GM12878 (cell line): ENCODE results near the gene RGP1. TPM values are rescaled to one million over a fixed set of nuclear protein-coding genes. Genes with fewer than 3 reads are reported as not detected.

Experiments used
- ATAC-seq: fragments of 200-7000 bp; cut with Tn5 transposase; 3 replicates; pipeline ENCODE4 v1.9.1; 2020; ENCODE audit warnings: mild to moderate bottlenecking, moderate library complexity
- BruUV-seq: library from RNA; stranded (reverse); fragments of 400-500 nt; replicated peaks from 2 replicates; lab custom pipeline; 2021; lab: Mats Ljungman, UMichigan
- CTCF ChIA-PET: fragments of 300-600 bp; sonication (Branson Sonifier 250); formaldehyde crosslinking; extraction: SDS; loops from one replicate; lab custom pipeline; 2021; ENCODE audit warnings: inconsistent platforms; lab: Yijun Ruan, JAX
- POLR2A ChIA-PET: fragments of 350-600 bp; formaldehyde crosslinking; extraction: SDS; loops from one replicate; lab custom pipeline; 2021; ENCODE audit warnings: inconsistent platforms; lab: Charles Lee
- RAD21 ChIA-PET: fragments of 300-600 bp; sonication (Branson Sonifier 250); formaldehyde crosslinking; loops from one replicate; lab custom pipeline; 2023; ENCODE audit warnings: antibody characterized with exemption; ENCODE audit not compliant: unreplicated experiment; lab: Charles Lee
- SMC1A ChIA-PET: fragments of 300-600 bp; sonication (Branson Sonifier 250); formaldehyde crosslinking; loops from one replicate; lab custom pipeline; 2023; ENCODE audit not compliant: unreplicated experiment, uncharacterized antibody; lab: Charles Lee
- DNase-seq: peaks from one replicate; pipeline ENCODE4 v3.0.0-alpha.2; 2011; ENCODE audit warnings: low read depth, low spot score
- FAIRE-seq: peaks from 3 replicates; lab custom pipeline; 2011; peaks lifted over from hg19 to GRCh38; lab: Jason Lieb, UNC
- H2AFZ ChIP-seq: 2 replicates; pipeline ENCODE4 v1.6.0; 2011; ENCODE audit warnings: low read depth, low read length, control low read depth; ENCODE audit not compliant: control insufficient read depth
- H3K27ac ChIP-seq: 2 replicates; pipeline ENCODE4 v1.5.1; 2011; ENCODE audit warnings: control low read depth; ENCODE audit not compliant: control insufficient read depth, insufficient read depth
- H3K27me3 ChIP-seq, 2 experiments: replicated peaks in 1 of 2; 2 replicates each; pipeline versions ENCODE4 v1.6.0 to v1.6.1; 2011; ENCODE audit warnings: low read length in 1 of 2; ENCODE audit not compliant: control insufficient read depth in 2 of 2, insufficient read depth in 2 of 2
- H3K36me3 ChIP-seq, 2 experiments: 2 replicates each; pipeline ENCODE4 v1.5.1; 2011; ENCODE audit warnings: low read length in 1 of 2; ENCODE audit not compliant: control insufficient read depth in 2 of 2, insufficient read depth in 2 of 2
- H3K4me1 ChIP-seq: 2 replicates; pipeline ENCODE4 v1.6.1; 2011; ENCODE audit warnings: mild to moderate bottlenecking, low read length, moderate library complexity, mixed read lengths; ENCODE audit not compliant: control insufficient read depth, insufficient read depth
- H3K4me2 ChIP-seq: 2 replicates; pipeline ENCODE4 v1.6.0; 2011; ENCODE audit warnings: control low read depth; ENCODE audit not compliant: control insufficient read depth, insufficient read depth
- H3K4me3 ChIP-seq: fragments of 200-600 bp; sonication (generic); 2 replicates; pipeline ENCODE4 v1.5.1; 2016
- H3K79me2 ChIP-seq: 2 replicates; pipeline ENCODE4 v1.6.0; 2011; ENCODE audit warnings: low read length; ENCODE audit not compliant: control insufficient read depth, insufficient read depth
- H3K9ac ChIP-seq: 2 replicates; pipeline ENCODE4 v1.8.0; 2011; ENCODE audit warnings: low read length, control low read depth, mixed read lengths; ENCODE audit not compliant: control insufficient read depth, insufficient read depth
- H3K9me3 ChIP-seq: replicated peaks from 3 replicates; pipeline ENCODE4 v1.5.1; 2011; ENCODE audit warnings: mild to moderate bottlenecking, low read length; ENCODE audit not compliant: control insufficient read depth, insufficient read depth
- H4K20me1 ChIP-seq: 2 replicates; pipeline ENCODE4 v1.6.0; 2011; ENCODE audit not compliant: control insufficient read depth, insufficient read depth
- CBFB ChIP-seq: IDR thresholded peaks from 2 replicates; pipeline ENCODE4 v1.6.1; 2016; ENCODE audit warnings: antibody characterized with exemption, low read depth
- NFYB ChIP-seq: IDR thresholded peaks from 2 replicates; pipeline ENCODE4 v1.6.1; 2011; ENCODE audit warnings: low read depth, mild to moderate bottlenecking, low read length, improper control_type of control experiment, moderate library complexity; ENCODE audit not compliant: insufficient read depth
- PAX5 ChIP-seq: IDR thresholded peaks from 2 replicates; pipeline ENCODE4 v1.6.1; 2011; ENCODE audit warnings: low read depth, low read length, borderline replicate concordance
- POLR2A ChIP-seq: IDR thresholded peaks from 2 replicates; pipeline ENCODE4 v1.6.1; 2011; ENCODE audit warnings: low read depth, mild to moderate bottlenecking, low read length
- SMC3 ChIP-seq: IDR thresholded peaks from 2 replicates; pipeline ENCODE4 v1.6.1; 2011; ENCODE audit warnings: low read length, improper control_type of control experiment, borderline replicate concordance
- TCF3 ChIP-seq: IDR thresholded peaks from 2 replicates; pipeline ENCODE4 v1.6.1; 2012; ENCODE audit warnings: low read depth, mild to moderate bottlenecking, low read length, borderline replicate concordance; ENCODE audit not compliant: insufficient read depth
- YBX1 ChIP-seq: fragments of 450-650 bp; IDR thresholded peaks from 2 replicates; pipeline ENCODE4 v1.6.1; 2016; ENCODE audit warnings: antibody characterized with exemption
- WGBS: methylation state at CpG from one replicate; pipeline ENCODE4 v1.1.6; 2016; ENCODE audit warnings: low lambda C conversion rate; ENCODE audit not compliant: insufficient replicate concordance, insufficient coverage; ENCODE audit errors: missing lambda C conversion rate; 5-methylcytosine and 5-hydroxymethylcytosine counted together
- in situ Hi-C: fragments of 300-500 bp; cut with MboI; formaldehyde crosslinking; loops from 9 replicates; pipeline ENCODE4 v1.14.3; 2018; ENCODE audit warnings: mixed read lengths
- intact Hi-C: fragments of 100-400 bp; cut with micrococcal nuclease; formaldehyde crosslinking; loops from one replicate; pipeline ENCODE4 v1.14.2; 2022; ENCODE audit not compliant: unreplicated experiment
- polyA plus RNA-seq, 11 experiments: library from polyadenylated mRNA; depleted of rRNA in 4 of 11; unstranded in 6 of 11; stranded (reverse) in 5 of 11; fragments of >200 nt; fragmentation: Nextera tagmentation in 4 of 11; fragmentation: Illumina TruSeq in 1 of 11; extraction: Ambion mirVana in 4 of 11; extraction: Trizol in 1 of 11; gene quantifications; 1 replicate in 1 of 11; 2 replicates in 10 of 11; pipeline versions ENCODE4 v1.2.1 to v1.2.3, GENCODE V29; 2011 to 2016; ENCODE audit warnings: inconsistent platforms in 2 of 11, missing spikeins in 2 of 11, low read depth in 1 of 11
- total RNA-seq, 4 experiments: library from RNA; depleted of rRNA in 3 of 4; stranded (reverse); fragments of >200 nt in 3 of 4; fragmentation: Illumina TruSeq in 1 of 4; extraction: Trizol in 1 of 4; gene quantifications; 2 replicates each; pipeline versions ENCODE4 v1.2.1 to v1.2.3, GENCODE V29; 2013 to 2021
- TF ChIP-seq, protein P1 (sequence below): fragments of 450-650 bp; IDR thresholded peaks from 2 replicates; pipeline ENCODE4 v1.6.1; 2017; ENCODE audit warnings: mild to moderate bottlenecking
- TF ChIP-seq, protein P2 (sequence below): fragments of 450-650 bp; IDR thresholded peaks from 2 replicates; pipeline ENCODE4 v1.6.1; 2016; ENCODE audit warnings: mild to moderate bottlenecking, moderate library complexity, borderline replicate concordance

The RGP1 gene
- total and polyA plus RNA-seq, 10 of the 15 experiments (the other 5 are each of a cell fraction or from before 2014, with no cell fraction given), result 0.44 to 14.9 (median 7.4) TPM

DNA sequence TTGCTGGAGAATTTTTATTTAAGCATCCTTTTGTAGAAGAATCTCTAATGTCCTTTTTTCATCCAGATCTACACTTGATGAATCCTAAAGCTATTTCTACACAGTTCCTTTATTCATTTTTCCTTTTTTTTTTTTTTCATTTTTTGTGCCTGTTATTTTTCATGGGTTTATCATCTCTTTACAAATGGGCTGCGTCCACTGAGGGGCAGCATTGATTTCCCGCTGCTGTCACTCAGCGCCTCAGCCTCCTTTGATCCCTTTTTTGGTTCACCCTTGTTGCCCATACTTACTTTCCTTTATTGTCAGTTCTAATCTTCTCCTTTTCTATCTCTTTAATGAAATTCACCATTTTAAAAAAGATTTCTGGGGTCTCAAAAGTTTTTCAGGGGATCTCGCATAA lies 10.7 kb downstream of the RGP1 start:
- TF ChIP-seq POLR2A, result no peak
- no peak for TF ChIP-seq PAX5
- TF ChIP-seq, protein P1, sequence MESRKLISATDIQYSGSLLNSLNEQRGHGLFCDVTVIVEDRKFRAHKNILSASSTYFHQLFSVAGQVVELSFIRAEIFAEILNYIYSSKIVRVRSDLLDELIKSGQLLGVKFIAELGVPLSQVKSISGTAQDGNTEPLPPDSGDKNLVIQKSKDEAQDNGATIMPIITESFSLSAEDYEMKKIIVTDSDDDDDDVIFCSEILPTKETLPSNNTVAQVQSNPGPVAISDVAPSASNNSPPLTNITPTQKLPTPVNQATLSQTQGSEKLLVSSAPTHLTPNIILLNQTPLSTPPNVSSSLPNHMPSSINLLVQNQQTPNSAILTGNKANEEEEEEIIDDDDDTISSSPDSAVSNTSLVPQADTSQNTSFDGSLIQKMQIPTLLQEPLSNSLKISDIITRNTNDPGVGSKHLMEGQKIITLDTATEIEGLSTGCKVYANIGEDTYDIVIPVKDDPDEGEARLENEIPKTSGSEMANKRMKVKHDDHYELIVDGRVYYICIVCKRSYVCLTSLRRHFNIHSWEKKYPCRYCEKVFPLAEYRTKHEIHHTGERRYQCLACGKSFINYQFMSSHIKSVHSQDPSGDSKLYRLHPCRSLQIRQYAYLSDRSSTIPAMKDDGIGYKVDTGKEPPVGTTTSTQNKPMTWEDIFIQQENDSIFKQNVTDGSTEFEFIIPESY, result peak; percentile 32; the same call in 1 of the 2 replicates
- no peak for TF ChIP-seq CBFB
- no peak overlapping the region for H3K4me3 ChIP-seq
- no peaks in the 10 kb centered on the region for H3K36me3 ChIP-seq
- FAIRE-seq (no peak), ATAC-seq (no peak), DNase-seq (no peak)
- ChIA-PET SMC1A (interaction anchor here (0.6 to 3.2 kb wide), 11 partner anchors 12 to 132 kb away, joined by 3 to 19 read pairs (median 4); partner anchors contain the start of genes GBA2 and RGP1), RAD21 (interaction anchor here (0.7 to 2.2 kb wide), 2 partner anchors 122 to 125 kb away, joined by 3 to 6 read pairs; no protein-coding TSS in a partner anchor), POLR2A (interaction anchor here (1.0 to 1.1 kb wide), 3 partner anchors 10 to 112 kb away, joined by 3 to 4 read pairs (median 3); no protein-coding TSS in a partner anchor), CTCF (interaction anchor here (0.6 to 2.3 kb wide), 7 partner anchors 10 to 1619 kb away, joined by 3 to 7 read pairs (median 3); partner anchors contain the start of genes CREB3, RGP1 and TLN1)
- H4K20me1 ChIP-seq, result no peaks in the 10 kb centered on the region
- no peak overlapping the region for H2AFZ ChIP-seq
- intact Hi-C loops, result loop anchor here (1.0 kb wide), 1 partner anchor 56 kb away; the partner anchor contains the start of gene HINT2
- no peak overlapping the region for H3K27ac ChIP-seq
- BruUV-seq, result no TSS peak
- H3K27me3 ChIP-seq, result no peaks in the 10 kb centered on the region
- H3K4me2 ChIP-seq, result no peak overlapping the region; the same call in none of the 2 replicates
- in situ Hi-C loops, result no loop called here
- H3K79me2 ChIP-seq, result peaks cover 35% of the 10 kb centered on the region
- peaks cover 22% of the 10 kb centered on the region for H3K4me1 ChIP-seq
- 100% methylated on average over 4 of the region's 4 CpGs for WGBS
- H3K9me3 ChIP-seq, result no peaks in the 10 kb centered on the region
- H3K9ac ChIP-seq, result no peak overlapping the region

DNA sequence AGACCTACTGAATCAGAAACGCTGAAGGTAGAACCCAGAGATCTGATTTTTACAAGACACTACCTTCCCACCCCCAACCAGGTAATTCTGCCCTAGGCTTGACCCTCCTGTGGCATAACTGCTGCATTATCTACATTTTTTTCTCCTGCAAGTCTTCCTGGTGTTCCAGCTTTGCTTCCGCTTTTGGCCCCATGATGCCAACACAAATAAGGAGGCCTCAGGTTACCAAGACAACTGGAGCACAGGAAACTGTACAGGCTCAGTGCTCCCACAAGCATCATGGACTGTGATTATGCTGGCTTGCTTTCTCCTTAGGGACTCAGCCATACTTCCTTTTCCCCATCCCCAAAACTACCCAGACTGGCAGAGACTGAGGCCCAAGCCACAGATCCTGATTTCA lies 11.6 kb downstream of the RGP1 start:
- BruUV-seq, result TSS peak; percentile 1
- no peaks in the 10 kb centered on the region for H3K27me3 ChIP-seq
- FAIRE-seq (no peak), DNase-seq (no peak), ATAC-seq (no peak)
- no peaks in the 10 kb centered on the region for H3K36me3 ChIP-seq
- H3K79me2 ChIP-seq, result peaks cover 35% of the 10 kb centered on the region
- in situ Hi-C loops, result no loop called here
- WGBS, result 97% methylated on average over 2 of the region's 2 CpGs
- RAD21 ChIA-PET, result interaction anchor here (0.7 to 2.2 kb wide), 4 partner anchors 32 to 124 kb away, joined by 3 to 6 read pairs (median 3); no protein-coding TSS in a partner anchor
- peaks cover 22% of the 10 kb centered on the region for H3K4me1 ChIP-seq
- H2AFZ ChIP-seq, result no peak overlapping the region
- H3K9me3 ChIP-seq, result no peaks in the 10 kb centered on the region
- CTCF ChIA-PET, result interaction anchor here (0.7 to 1.9 kb wide), 5 partner anchors 9 to 66 kb away, joined by 3 to 5 read pairs (median 4); no protein-coding TSS in a partner anchor
- intact Hi-C loops, result no loop called here
- SMC1A ChIA-PET, result interaction anchor here (0.9 to 3.2 kb wide), 8 partner anchors 13 to 66 kb away, joined by 3 to 19 read pairs (median 4); no protein-coding TSS in a partner anchor
- H3K27ac ChIP-seq, result no peak overlapping the region
- no peaks in the 10 kb centered on the region for H4K20me1 ChIP-seq
- no peak overlapping the region for H3K9ac ChIP-seq
- H3K4me2 ChIP-seq, result peak overlapping the region; percentile 41; the same call in 1 of the 2 replicates
- no peak overlapping the region for H3K4me3 ChIP-seq
- POLR2A ChIA-PET, result interaction anchor here (1.0 to 1.3 kb wide), 5 partner anchors 10 to 113 kb away, joined by 3 to 4 read pairs (median 3); no protein-coding TSS in a partner anchor
- TF ChIP-seq YBX1 (no peak), NFYB (no peak), SMC3 (no peak), TCF3 (no peak)
- TF ChIP-seq, protein P2, sequence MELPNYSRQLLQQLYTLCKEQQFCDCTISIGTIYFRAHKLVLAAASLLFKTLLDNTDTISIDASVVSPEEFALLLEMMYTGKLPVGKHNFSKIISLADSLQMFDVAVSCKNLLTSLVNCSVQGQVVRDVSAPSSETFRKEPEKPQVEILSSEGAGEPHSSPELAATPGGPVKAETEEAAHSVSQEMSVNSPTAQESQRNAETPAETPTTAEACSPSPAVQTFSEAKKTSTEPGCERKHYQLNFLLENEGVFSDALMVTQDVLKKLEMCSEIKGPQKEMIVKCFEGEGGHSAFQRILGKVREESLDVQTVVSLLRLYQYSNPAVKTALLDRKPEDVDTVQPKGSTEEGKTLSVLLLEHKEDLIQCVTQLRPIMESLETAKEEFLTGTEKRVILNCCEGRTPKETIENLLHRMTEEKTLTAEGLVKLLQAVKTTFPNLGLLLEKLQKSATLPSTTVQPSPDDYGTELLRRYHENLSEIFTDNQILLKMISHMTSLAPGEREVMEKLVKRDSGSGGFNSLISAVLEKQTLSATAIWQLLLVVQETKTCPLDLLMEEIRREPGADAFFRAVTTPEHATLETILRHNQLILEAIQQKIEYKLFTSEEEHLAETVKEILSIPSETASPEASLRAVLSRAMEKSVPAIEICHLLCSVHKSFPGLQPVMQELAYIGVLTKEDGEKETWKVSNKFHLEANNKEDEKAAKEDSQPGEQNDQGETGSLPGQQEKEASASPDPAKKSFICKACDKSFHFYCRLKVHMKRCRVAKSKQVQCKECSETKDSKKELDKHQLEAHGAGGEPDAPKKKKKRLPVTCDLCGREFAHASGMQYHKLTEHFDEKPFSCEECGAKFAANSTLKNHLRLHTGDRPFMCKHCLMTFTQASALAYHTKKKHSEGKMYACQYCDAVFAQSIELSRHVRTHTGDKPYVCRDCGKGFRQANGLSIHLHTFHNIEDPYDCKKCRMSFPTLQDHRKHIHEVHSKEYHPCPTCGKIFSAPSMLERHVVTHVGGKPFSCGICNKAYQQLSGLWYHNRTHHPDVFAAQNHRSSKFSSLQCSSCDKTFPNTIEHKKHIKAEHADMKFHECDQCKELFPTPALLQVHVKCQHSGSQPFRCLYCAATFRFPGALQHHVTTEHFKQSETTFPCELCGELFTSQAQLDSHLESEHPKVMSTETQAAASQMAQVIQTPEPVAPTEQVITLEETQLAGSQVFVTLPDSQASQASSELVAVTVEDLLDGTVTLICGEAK, result no peak
